GM12878 (cell line): ENCODE measurements around the gene CALD1. TPM values are rescaled to one million over a fixed set of nuclear protein-coding genes. Genes with fewer than 3 reads are reported as not detected.

ENCODE experiments used
- ATAC-seq: fragments of 200-7000 bp; cut with Tn5 transposase; 3 replicates; pipeline ENCODE4 v1.9.1; 2020; ENCODE audit warnings: mild to moderate bottlenecking, moderate library complexity
- BruUV-seq: library from RNA; stranded (reverse); fragments of 400-500 nt; replicated peaks from 2 replicates; lab custom pipeline; 2021; lab: Mats Ljungman, UMichigan
- CTCF ChIA-PET: fragments of 300-600 bp; sonication (Branson Sonifier 250); formaldehyde crosslinking; extraction: SDS; loops from one replicate; lab custom pipeline; 2021; ENCODE audit warnings: inconsistent platforms; lab: Yijun Ruan, JAX
- POLR2A ChIA-PET: fragments of 350-600 bp; formaldehyde crosslinking; extraction: SDS; loops from one replicate; lab custom pipeline; 2021; ENCODE audit warnings: inconsistent platforms; lab: Charles Lee
- RAD21 ChIA-PET: fragments of 300-600 bp; sonication (Branson Sonifier 250); formaldehyde crosslinking; loops from one replicate; lab custom pipeline; 2023; ENCODE audit warnings: antibody characterized with exemption; ENCODE audit not compliant: unreplicated experiment; lab: Charles Lee
- SMC1A ChIA-PET: fragments of 300-600 bp; sonication (Branson Sonifier 250); formaldehyde crosslinking; loops from one replicate; lab custom pipeline; 2023; ENCODE audit not compliant: unreplicated experiment, uncharacterized antibody; lab: Charles Lee
- DNase-seq: peaks from one replicate; pipeline ENCODE4 v3.0.0-alpha.2; 2011; ENCODE audit warnings: low read depth, low spot score
- FAIRE-seq: peaks from 3 replicates; lab custom pipeline; 2011; peaks lifted over from hg19 to GRCh38; lab: Jason Lieb, UNC
- H2AFZ ChIP-seq: 2 replicates; pipeline ENCODE4 v1.6.0; 2011; ENCODE audit warnings: low read depth, low read length, control low read depth; ENCODE audit not compliant: control insufficient read depth
- H3K27ac ChIP-seq: 2 replicates; pipeline ENCODE4 v1.5.1; 2011; ENCODE audit warnings: control low read depth; ENCODE audit not compliant: control insufficient read depth, insufficient read depth
- H3K27me3 ChIP-seq, 2 experiments: replicated peaks in 1 of 2; 2 replicates each; pipeline versions ENCODE4 v1.6.0 to v1.6.1; 2011; ENCODE audit warnings: low read length in 1 of 2; ENCODE audit not compliant: control insufficient read depth in 2 of 2, insufficient read depth in 2 of 2
- H3K36me3 ChIP-seq, 2 experiments: 2 replicates each; pipeline ENCODE4 v1.5.1; 2011; ENCODE audit warnings: low read length in 1 of 2; ENCODE audit not compliant: control insufficient read depth in 2 of 2, insufficient read depth in 2 of 2
- H3K4me1 ChIP-seq: 2 replicates; pipeline ENCODE4 v1.6.1; 2011; ENCODE audit warnings: mild to moderate bottlenecking, low read length, moderate library complexity, mixed read lengths; ENCODE audit not compliant: control insufficient read depth, insufficient read depth
- H3K4me2 ChIP-seq: 2 replicates; pipeline ENCODE4 v1.6.0; 2011; ENCODE audit warnings: control low read depth; ENCODE audit not compliant: control insufficient read depth, insufficient read depth
- H3K4me3 ChIP-seq: fragments of 200-600 bp; sonication (generic); 2 replicates; pipeline ENCODE4 v1.5.1; 2016
- H3K79me2 ChIP-seq: 2 replicates; pipeline ENCODE4 v1.6.0; 2011; ENCODE audit warnings: low read length; ENCODE audit not compliant: control insufficient read depth, insufficient read depth
- H3K9ac ChIP-seq: 2 replicates; pipeline ENCODE4 v1.8.0; 2011; ENCODE audit warnings: low read length, control low read depth, mixed read lengths; ENCODE audit not compliant: control insufficient read depth, insufficient read depth
- H3K9me3 ChIP-seq: replicated peaks from 3 replicates; pipeline ENCODE4 v1.5.1; 2011; ENCODE audit warnings: mild to moderate bottlenecking, low read length; ENCODE audit not compliant: control insufficient read depth, insufficient read depth
- H4K20me1 ChIP-seq: 2 replicates; pipeline ENCODE4 v1.6.0; 2011; ENCODE audit not compliant: control insufficient read depth, insufficient read depth
- NKRF ChIP-seq: fragments of 450-650 bp; conservative IDR thresholded peaks from 2 replicates; pipeline ENCODE4 v1.6.1; 2017; ENCODE audit warnings: mild to moderate bottlenecking, moderate library complexity
- TCF12 ChIP-seq: IDR thresholded peaks from 2 replicates; pipeline ENCODE4 v1.6.1; 2011; ENCODE audit warnings: low read depth, mild to moderate bottlenecking, low read length
- WGBS: methylation state at CpG from one replicate; pipeline ENCODE4 v1.1.6; 2016; ENCODE audit warnings: low lambda C conversion rate; ENCODE audit not compliant: insufficient replicate concordance, insufficient coverage; ENCODE audit errors: missing lambda C conversion rate; 5-methylcytosine and 5-hydroxymethylcytosine counted together
- in situ Hi-C: fragments of 300-500 bp; cut with MboI; formaldehyde crosslinking; loops from 9 replicates; pipeline ENCODE4 v1.14.3; 2018; ENCODE audit warnings: mixed read lengths
- intact Hi-C: fragments of 100-400 bp; cut with micrococcal nuclease; formaldehyde crosslinking; loops from one replicate; pipeline ENCODE4 v1.14.2; 2022; ENCODE audit not compliant: unreplicated experiment
- polyA plus RNA-seq, 11 experiments: library from polyadenylated mRNA; depleted of rRNA in 4 of 11; unstranded in 6 of 11; stranded (reverse) in 5 of 11; fragments of >200 nt; fragmentation: Nextera tagmentation in 4 of 11; fragmentation: Illumina TruSeq in 1 of 11; extraction: Ambion mirVana in 4 of 11; extraction: Trizol in 1 of 11; gene quantifications; 1 replicate in 1 of 11; 2 replicates in 10 of 11; pipeline versions ENCODE4 v1.2.1 to v1.2.3, GENCODE V29; 2011 to 2016; ENCODE audit warnings: inconsistent platforms in 2 of 11, missing spikeins in 2 of 11, low read depth in 1 of 11
- total RNA-seq, 4 experiments: library from RNA; depleted of rRNA in 3 of 4; stranded (reverse); fragments of >200 nt in 3 of 4; fragmentation: Illumina TruSeq in 1 of 4; extraction: Trizol in 1 of 4; gene quantifications; 2 replicates each; pipeline versions ENCODE4 v1.2.1 to v1.2.3, GENCODE V29; 2013 to 2021

The CALD1 gene
- total and polyA plus RNA-seq, 10 of the 15 experiments (the other 5 are each of a cell fraction or from before 2014, with no cell fraction given), result 0.03 to 1.3 (median 0.22) TPM

DNA sequence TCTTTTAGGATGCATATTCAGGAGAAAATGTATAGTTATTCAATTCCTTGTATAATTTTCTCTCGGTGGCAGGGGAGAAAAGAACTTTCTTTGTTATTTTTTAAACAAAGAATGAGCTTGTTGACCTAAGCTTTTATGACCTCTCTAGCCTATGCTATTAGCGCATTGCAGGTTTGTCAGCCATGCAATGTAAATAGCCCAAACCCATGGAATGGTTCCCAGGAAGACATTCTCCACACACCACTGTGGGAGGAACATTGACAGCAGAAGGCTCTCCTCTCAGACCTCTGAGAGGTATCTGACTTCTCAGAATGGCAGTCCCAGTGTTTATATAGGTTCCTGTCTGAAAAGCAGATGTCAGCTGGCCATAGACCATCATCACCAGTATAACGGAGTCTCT lies 187.3 kb downstream of the CALD1 start:
- DNase-seq, result no peak
- POLR2A ChIA-PET, result no interaction called here

More for the DNA sequence above, 187.3 kb downstream of the CALD1 start:
- no peak overlapping the region for H2AFZ ChIP-seq
- no peaks in the 10 kb centered on the region for H4K20me1 ChIP-seq
- H3K27me3 ChIP-seq, result no peaks in the 10 kb centered on the region; a peak in 1 of 4 replicates
- H3K4me1 ChIP-seq, result no peaks in the 10 kb centered on the region
- no peak overlapping the region for H3K27ac ChIP-seq
- TF ChIP-seq TCF12 (no peak), NKRF (no peak)
- TF ChIP-seq, all 136 proteins: peak for 0
- ChIA-PET SMC1A (interaction anchor here (0.8 to 1.5 kb wide), 2 partner anchors 13 to 17 kb away, joined by 3 to 5 read pairs; no protein-coding TSS in a partner anchor), CTCF (interaction anchor here (1.1 to 1.9 kb wide), 2 partner anchors 17 to 19 kb away, joined by 3 to 5 read pairs; partner anchors contain the start of gene AGBL3), RAD21 (interaction anchor here (0.6 to 1.4 kb wide), 4 partner anchors 202 to 347 kb away, joined by 3 read pairs; no protein-coding TSS in a partner anchor)
- Histone ChIP-seq H3K4me3 (no peak overlapping the region), H3K79me2 (no peaks in the 10 kb centered on the region), H3K4me2 (no peak overlapping the region), H3K9me3 (no peaks in the 10 kb centered on the region), H3K9ac (no peak overlapping the region), H3K36me3 (no peaks in the 10 kb centered on the region)
- FAIRE-seq, result no peak
- BruUV-seq, result no TSS peak
- intact Hi-C loops (no loop called here), in situ Hi-C loops (no loop called here)
- 98% methylated on average over 3 of the region's 3 CpGs for WGBS
- no peak for ATAC-seq
